Measurements from ENCODE around the gene PRPH. TPM values are rescaled to one million over a fixed set of nuclear protein-coding genes. Genes with fewer than 3 reads are reported as not detected.

The PRPH gene
- 0.92 to 2.1 TPM (median 1.6 TPM) in 5 replicates for total RNA-seq (2022; extraction: Qiagen RNA extraction; ENCODE audit: low read depth)

GRCh38 chr12:49295082-49295936, at the start of gene PRPH:
PRPH (plus strand) TSS chr12:49295147; CDS start chr12:49295201, 54 bp downstream.

GRCh38 chr12:49264873-49265792, 29.8 kb upstream of the PRPH start, which contains the start of gene TUBA1C:
TUBA1C (plus strand) TSS chr12:49265082; CDS start chr12:49265182, 100 bp downstream.

GRCh38 chr12:49322708-49323523, 28.0 kb downstream of the PRPH start, which contains the start of gene TROAP:
TROAP (plus strand) TSS chr12:49323255; CDS start chr12:49323609, 354 bp downstream.

GRCh38 chr12:49336645-49337584, 42.0 kb downstream of the PRPH start, which contains the start of gene C1QL4:
C1QL4 (minus strand) TSS chr12:49337188; CDS start chr12:49336477, 711 bp downstream.

GRCh38 chr12:49346659-49347310, 51.8 kb downstream of the PRPH start, which contains the start of gene DNAJC22:
DNAJC22 (plus strand) TSS chr12:49346888; CDS start chr12:49348873, 1,985 bp downstream.

Other genes with a start within 250 kb of the PRPH start
- gene KMT2D, start 234.4 kb upstream of the PRPH start, total RNA-seq (2022; extraction: Qiagen RNA extraction; ENCODE audit: low read depth): 34.2 to 45.1 TPM (median 39.5 TPM) in 5 replicates
- gene RHEBL1, start 225.2 kb upstream of the PRPH start, total RNA-seq (2022; extraction: Qiagen RNA extraction; ENCODE audit: low read depth): 2.8 to 4.8 TPM (median 4.3 TPM) in 5 replicates
- not detected in 5 replicates for gene DHH, start 200.3 kb upstream of the PRPH start, total RNA-seq (2022; extraction: Qiagen RNA extraction; ENCODE audit: low read depth)
- 11.2 to 19.4 TPM (median 15.6 TPM) in 5 replicates for gene LMBR1L, start 184.3 kb upstream of the PRPH start, total RNA-seq (2022; extraction: Qiagen RNA extraction; ENCODE audit: low read depth)
- gene TUBA1B, start 163.8 kb upstream of the PRPH start, total RNA-seq (2022; extraction: Qiagen RNA extraction; ENCODE audit: low read depth): 1,785 to 2,573 TPM (median 2,522 TPM) in 5 replicates
- 188 to 228 TPM (median 210 TPM) in 5 replicates for gene TUBA1A, start 106.1 kb upstream of the PRPH start, total RNA-seq (2022; extraction: Qiagen RNA extraction; ENCODE audit: low read depth)
- 1,579 to 1,817 TPM (median 1,710 TPM) in 5 replicates for gene TUBA1C, start 30.1 kb upstream of the PRPH start, total RNA-seq (2022; extraction: Qiagen RNA extraction; ENCODE audit: low read depth)
- 75.1 to 98.9 TPM (median 85.1 TPM) in 5 replicates for gene TROAP, start 28.1 kb downstream of the PRPH start, total RNA-seq (2022; extraction: Qiagen RNA extraction; ENCODE audit: low read depth)
- gene C1QL4, start 42.0 kb downstream of the PRPH start, total RNA-seq (2022; extraction: Qiagen RNA extraction; ENCODE audit: low read depth): 3.8 to 7.6 TPM (median 6.4 TPM) in 5 replicates
- 15.2 to 21.5 TPM (median 21.0 TPM) in 5 replicates for gene DNAJC22, start 51.7 kb downstream of the PRPH start, total RNA-seq (2022; extraction: Qiagen RNA extraction; ENCODE audit: low read depth)
- gene SPATS2, start 72.3 kb downstream of the PRPH start, total RNA-seq (2022; extraction: Qiagen RNA extraction; ENCODE audit: low read depth): 25.2 to 32.9 TPM (median 30.7 TPM) in 5 replicates
- gene KCNH3, start 243.9 kb downstream of the PRPH start, total RNA-seq (2022; extraction: Qiagen RNA extraction; ENCODE audit: low read depth): 1.5 to 2.8 TPM (median 2.6 TPM) in 5 replicates